ENCODE results near the gene AP1M2. TPM values are rescaled to one million over a fixed set of nuclear protein-coding genes. Genes with fewer than 3 reads are reported as not detected.
A peak's percentile ranks its signal among the peaks of the same experiment; 100 is the strongest.

The AP1M2 gene
- total RNA-seq, 3 donors from 2014 or later, result 34.1 to 49.9 TPM; not detected in 1

- intact Hi-C loops (cut with DNase I; ENCODE audit: low total_unique reads), result no loop called here
Measured at GRCh38 chr19:10618846-10619245, 31.7 kb upstream of the AP1M2 start.

GRCh38 chr19:10617409-10618121 lies 30.5 kb upstream of the AP1M2 start:
- intact Hi-C loops (cut with DNase I; ENCODE audit: low total_unique reads), result no loop called here
- Histone ChIP-seq H3K27ac (peak overlapping the region; percentile 59 to 77), H3K4me3 (peak overlapping the region in 2 of 3 donors; percentile 3 to 32), H3K36me3 (no peaks in the 10 kb centered on the region), H3K27me3 (no peaks in the 10 kb centered on the region), H3K4me1 (peaks cover 0 to 9% of the 10 kb centered on the region in 2 donors), H3K9me3 (no peaks in the 10 kb centered on the region)
- peak in 1 of 2 donors; percentile 57 for DNase-seq (ENCODE audit: low spot score in 2 of 2)
- TF ChIP-seq POLR2A (IDR thresholded peaks at IDR 0.05) (no peak), POLR2AphosphoS5 (IDR thresholded peaks at IDR 0.05) (peak in 2 of 3 donors; percentile 19 to 64), CTCF (IDR thresholded peaks at IDR 0.05) (no peak)

More at GRCh38 chr19:10618846-10619245, 31.7 kb upstream of the AP1M2 start:
- TF ChIP-seq POLR2AphosphoS5 (IDR thresholded peaks at IDR 0.05) (no peak), CTCF (IDR thresholded peaks at IDR 0.05) (no peak)
- no peak for DNase-seq (ENCODE audit: low spot score in 2 of 2)
- H3K9me3 ChIP-seq, result no peaks in the 10 kb centered on the region
- H3K4me1 ChIP-seq, result peaks cover 0 to under 1% of the 10 kb centered on the region in 2 donors
- no peak overlapping the region for H3K4me3 ChIP-seq
- H3K27ac ChIP-seq, result peak overlapping the region in 1 of 2 donors; percentile 77
- H3K36me3 ChIP-seq, result no peaks in the 10 kb centered on the region
- no peaks in the 10 kb centered on the region for H3K27me3 ChIP-seq

DNA sequence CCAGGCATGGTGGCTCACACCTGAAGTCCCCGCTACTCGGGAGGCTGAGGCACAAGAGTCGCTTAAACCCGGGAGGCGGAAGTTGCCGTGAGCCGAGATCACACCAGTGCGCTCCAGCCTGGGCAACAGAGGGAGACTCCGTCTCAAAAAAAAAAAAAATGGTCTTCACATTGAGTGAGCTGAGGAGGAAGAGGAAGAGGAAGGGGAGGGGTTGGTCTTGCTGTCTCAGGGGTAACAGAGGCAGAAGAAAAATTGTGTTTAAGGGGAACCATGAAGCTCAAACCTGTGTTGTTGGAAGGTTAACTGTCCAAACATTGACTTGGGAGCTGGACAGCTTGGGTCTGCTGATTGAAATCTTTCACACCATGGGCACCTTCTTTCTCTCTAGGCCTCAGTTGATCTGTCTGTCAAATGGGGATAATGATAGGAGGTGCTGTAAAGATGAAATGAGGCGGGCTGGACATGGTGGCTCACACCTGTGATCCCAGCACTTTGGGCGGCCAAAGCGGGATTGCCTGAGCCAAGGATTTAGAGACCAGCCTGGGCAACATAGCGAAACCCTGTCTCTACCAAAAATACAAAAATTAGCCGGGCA lies 28.4 kb upstream of the AP1M2 start:
- Histone ChIP-seq H3K4me3 (no peak overlapping the region), H3K36me3 (no peaks in the 10 kb centered on the region), H3K4me1 (peaks cover 0 to 16% of the 10 kb centered on the region in 2 donors), H3K9me3 (no peaks in the 10 kb centered on the region), H3K27ac (no peak overlapping the region), H3K27me3 (no peaks in the 10 kb centered on the region)
- TF ChIP-seq CTCF (IDR thresholded peaks at IDR 0.05) (no peak), POLR2AphosphoS5 (IDR thresholded peaks at IDR 0.05) (no peak), POLR2A (IDR thresholded peaks at IDR 0.05) (no peak)
- intact Hi-C loops (cut with DNase I; ENCODE audit: low total_unique reads), result no loop called here
- no peak for DNase-seq (ENCODE audit: low spot score in 2 of 2)

DNA sequence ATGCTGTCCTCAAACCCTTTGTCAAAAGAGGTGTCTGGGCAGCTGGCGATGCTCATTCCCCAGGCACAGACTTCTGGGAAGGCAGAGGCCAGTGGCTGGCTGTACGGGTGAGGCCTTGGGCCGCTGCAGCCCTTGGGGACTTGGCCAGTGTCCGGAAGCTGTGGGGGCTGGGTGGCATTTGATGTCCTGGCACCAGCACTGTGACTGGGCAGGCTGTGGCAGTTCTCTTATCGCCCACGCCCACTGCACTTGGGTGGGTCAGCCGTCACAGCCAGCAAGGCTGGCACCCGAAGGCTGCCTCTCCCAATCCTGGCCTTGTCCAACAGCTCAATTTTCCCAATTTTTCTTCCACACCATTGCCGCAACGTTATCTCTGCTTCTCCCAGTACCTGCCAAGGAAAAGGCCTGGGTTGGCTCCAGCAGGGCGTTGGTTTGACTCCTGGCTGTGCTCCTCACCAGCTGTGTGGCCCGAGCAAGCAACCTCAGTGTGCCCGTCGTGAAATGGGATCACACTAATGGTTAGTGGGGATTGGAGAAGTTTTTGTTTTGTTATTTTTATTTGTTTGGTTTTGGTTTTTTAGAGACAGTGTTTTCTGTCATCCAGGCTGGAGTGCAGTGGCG lies 25.5 kb upstream of the AP1M2 start:
- Histone ChIP-seq H3K4me3 (peak overlapping the region in 1 of 3 donors; percentile 19), H3K9me3 (no peaks in the 10 kb centered on the region), H3K36me3 (no peaks in the 10 kb centered on the region), H3K27ac (peak overlapping the region; percentile 66 to 68), H3K27me3 (no peaks in the 10 kb centered on the region), H3K4me1 (peaks cover 0 to 16% of the 10 kb centered on the region in 2 donors)
- no peak for DNase-seq (ENCODE audit: low spot score in 2 of 2)
- intact Hi-C loops (cut with DNase I; ENCODE audit: low total_unique reads), result no loop called here
- TF ChIP-seq POLR2AphosphoS5 (IDR thresholded peaks at IDR 0.05) (peak in 1 of 3 donors; percentile 7), POLR2A (IDR thresholded peaks at IDR 0.05) (no peak)

DNA sequence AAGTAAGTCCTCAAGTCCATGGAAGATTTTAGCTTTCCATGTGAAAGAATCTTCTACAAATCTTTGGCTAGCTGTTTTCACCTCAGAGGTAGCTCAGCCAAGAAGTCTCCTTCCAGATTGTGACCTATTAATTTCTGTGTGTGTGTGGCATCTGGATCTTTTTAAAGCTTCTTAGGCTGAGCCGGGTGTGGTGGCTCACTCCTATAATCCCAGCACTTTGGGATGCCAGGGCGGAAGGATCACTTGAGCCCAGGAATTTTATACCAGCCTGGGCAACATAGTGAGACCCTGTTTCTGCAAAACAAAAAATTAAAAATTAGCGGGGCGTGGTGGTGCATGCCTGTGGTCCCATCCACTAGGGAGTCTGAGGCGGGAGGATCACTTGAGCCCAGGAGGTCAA lies 24.8 kb upstream of the AP1M2 start:
- Histone ChIP-seq H3K4me1 (peaks cover 0 to 16% of the 10 kb centered on the region in 2 donors), H3K9me3 (no peaks in the 10 kb centered on the region), H3K27me3 (no peaks in the 10 kb centered on the region), H3K27ac (peak overlapping the region in 1 of 2 donors; percentile 68), H3K4me3 (no peak overlapping the region), H3K36me3 (no peaks in the 10 kb centered on the region)
- DNase-seq (ENCODE audit: low spot score in 2 of 2), result no peak
- TF ChIP-seq POLR2AphosphoS5 (IDR thresholded peaks at IDR 0.05), result no peak
- TF ChIP-seq CTCF (IDR thresholded peaks at IDR 0.05), result no peak
- no peak for TF ChIP-seq POLR2A (IDR thresholded peaks at IDR 0.05)
- intact Hi-C loops (cut with DNase I; ENCODE audit: low total_unique reads), result no loop called here
